Liver (tissue), 3 donors: ENCODE measurements around the gene EMSY.

Experiments
- ATF3 ChIP-seq: IDR thresholded peaks from 2 replicates; pipeline ENCODE4 v1.6.1; 2016; ENCODE audit warnings: antibody characterized with exemption
- CTCF ChIP-seq: fragments of 150-350 bp; IDR thresholded peaks from 2 replicates; pipeline ENCODE4 v1.5.1; 2017; ENCODE audit warnings: improper control_type of control experiment, low read depth, low read length; ENCODE audit not compliant: missing input control
- HNF4G ChIP-seq: IDR thresholded peaks from 2 replicates; pipeline ENCODE4 v1.6.1; 2016; ENCODE audit warnings: antibody characterized with exemption
- MAX ChIP-seq: IDR thresholded peaks from 2 replicates; pipeline ENCODE4 v1.6.1; 2016; ENCODE audit warnings: antibody characterized with exemption
- TAF1 ChIP-seq: conservative IDR thresholded peaks from 2 replicates; pipeline ENCODE4 v1.6.1; 2016; ENCODE audit warnings: antibody characterized with exemption, mild to moderate bottlenecking
- donor health status: healthy.
- donor health status: healthy.

GRCh38 chr11:76523147-76523546 lies 78.3 kb downstream of the EMSY start:
- no peak for TF ChIP-seq CTCF
- no peak for TF ChIP-seq ATF3
- no peak for TF ChIP-seq TAF1
- TF ChIP-seq HNF4G = no peak
- no peak for TF ChIP-seq MAX
